GM21737 (cell line): ENCODE measurements around the gene MLC1.

ENCODE experiments used
- ATAC-seq: cut with Tn5 transposase; IDR thresholded peaks from one replicate; pipeline ENCODE4 v1.9.1; 2021; ENCODE audit warnings: mild to moderate bottlenecking, moderate library complexity; ENCODE audit not compliant: unreplicated experiment

MLC1 gene

GRCh38 chr22:50078246-50078645, 7.0 kb downstream of the MLC1 start:
- ATAC-seq: no peak

GRCh38 chr22:50076646-50077535, 8.3 kb downstream of the MLC1 start:
- ATAC-seq: no peak

GRCh38 chr22:50074551-50075530, 10.4 kb downstream of the MLC1 start:
- no peak for ATAC-seq

GRCh38 chr22:50074056-50074455, 11.2 kb downstream of the MLC1 start:
- ATAC-seq: no peak

DNA sequence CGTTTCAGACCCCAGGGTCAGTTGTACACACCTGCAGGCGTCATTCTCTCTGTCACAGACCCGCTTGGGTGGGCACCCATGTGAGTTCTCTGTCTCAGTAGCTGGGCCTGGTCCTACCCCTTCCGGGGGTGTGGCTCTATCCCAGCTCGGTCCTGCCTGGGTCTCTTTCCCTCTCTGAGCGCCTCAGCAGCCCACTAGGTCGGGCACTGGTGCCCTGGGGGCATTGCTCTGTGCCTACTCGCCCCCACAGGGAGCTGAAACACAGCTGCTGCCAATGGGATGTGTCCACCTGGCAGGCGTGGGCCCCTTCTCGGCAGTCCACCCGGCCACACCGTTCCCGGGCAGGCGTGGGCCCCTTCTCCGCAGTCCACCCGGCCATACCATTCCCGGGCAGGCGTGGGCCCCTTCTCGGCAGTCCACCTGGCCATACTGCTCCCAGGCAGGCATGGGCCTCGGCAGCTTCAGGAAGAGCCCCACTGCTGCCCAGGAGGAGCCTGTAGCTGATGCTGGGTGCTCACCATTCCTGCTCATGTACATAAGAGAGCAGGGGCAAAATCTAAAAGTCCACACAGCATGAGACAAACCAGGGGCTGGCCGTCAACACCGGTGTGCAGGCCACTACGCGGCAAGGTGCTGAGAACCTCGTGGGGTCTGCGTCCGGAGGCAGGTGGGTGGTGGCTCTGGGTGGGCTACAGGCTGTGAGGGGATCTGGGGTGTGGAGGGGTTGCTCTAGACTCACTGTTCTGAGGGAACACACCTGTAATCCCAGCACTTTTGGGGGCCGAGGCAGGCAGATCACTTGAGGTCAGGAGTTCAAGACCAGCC, 12.3 kb downstream of the MLC1 start:
- no peak for ATAC-seq

- no peak for ATAC-seq
Observed at GRCh38 chr22:50072167-50072555, 13.1 kb downstream of the MLC1 start.

GRCh38 chr22:50071432-50072166, 13.6 kb downstream of the MLC1 start:
- no peak for ATAC-seq

DNA sequence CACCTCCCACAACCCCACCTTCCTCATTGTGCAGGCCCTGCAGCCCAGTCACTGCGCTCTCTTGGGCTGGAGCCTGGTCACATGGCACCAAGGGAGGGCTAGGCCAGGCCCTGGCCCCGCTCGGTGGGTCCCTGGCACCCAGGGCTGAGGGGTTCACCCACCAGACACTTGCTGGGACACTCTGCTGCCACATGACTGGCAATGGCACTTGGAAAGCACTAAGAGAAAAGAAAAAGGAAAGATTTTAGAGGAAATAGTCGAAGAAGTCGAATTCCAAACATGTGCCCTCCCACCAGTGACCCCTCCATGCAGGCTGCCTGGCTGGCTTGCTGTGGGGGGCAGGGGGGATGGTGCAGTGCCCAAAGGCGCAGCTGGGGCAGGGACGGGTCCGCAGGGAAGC, 14.9 kb downstream of the MLC1 start:
- ATAC-seq: no peak

DNA sequence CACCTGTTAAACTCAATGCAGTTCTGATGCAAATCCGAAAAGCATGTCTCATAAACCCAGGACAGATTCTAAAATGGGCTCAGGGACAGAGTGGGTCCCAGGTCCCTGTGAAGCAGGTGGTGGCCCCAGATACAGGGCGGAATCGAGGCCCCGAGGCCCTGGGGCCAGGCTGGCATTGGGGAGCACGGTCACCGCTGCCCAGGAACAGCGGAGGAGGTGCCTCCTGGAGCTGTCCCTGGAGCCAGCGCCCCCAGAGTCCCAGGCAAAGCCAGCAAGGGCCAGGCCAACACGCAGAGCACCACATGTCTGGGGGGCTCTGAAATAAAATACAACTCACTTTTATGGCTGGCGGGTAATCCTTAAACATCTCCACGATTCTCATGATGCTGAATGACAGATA, 17.1 kb downstream of the MLC1 start:
- no peak for ATAC-seq

DNA sequence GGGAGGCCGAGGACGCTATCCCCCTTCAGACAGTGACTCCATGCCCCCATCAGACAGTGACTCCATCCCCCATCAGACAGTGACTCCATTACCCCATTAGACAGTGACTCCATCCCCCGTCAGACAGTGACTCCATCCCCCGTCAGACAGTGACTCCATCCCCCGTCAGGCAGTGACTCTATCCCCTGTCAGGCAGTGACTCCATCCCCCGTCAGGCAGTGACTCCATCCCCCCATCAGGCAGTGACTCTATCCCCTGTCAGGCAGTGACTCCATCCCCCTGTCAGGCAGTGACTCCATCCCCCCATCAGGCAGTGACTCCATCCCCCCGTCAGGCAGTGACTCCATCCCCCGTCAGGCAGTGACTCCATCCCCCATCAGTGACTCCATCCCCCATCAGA, 18.0 kb downstream of the MLC1 start:
- no peak for ATAC-seq

GRCh38 chr22:50064453-50064852, 20.8 kb downstream of the MLC1 start:
- no peak for ATAC-seq

GRCh38 chr22:50063589-50064393, 21.4 kb downstream of the MLC1 start:
- no peak for ATAC-seq

GRCh38 chr22:50062509-50063135, 22.6 kb downstream of the MLC1 start:
- no peak for ATAC-seq

- no peak for ATAC-seq
Observed at GRCh38 chr22:50061824-50062355, 23.3 kb downstream of the MLC1 start.

- no peak for ATAC-seq
Observed at GRCh38 chr22:50061141-50061823, 23.9 kb downstream of the MLC1 start.

DNA sequence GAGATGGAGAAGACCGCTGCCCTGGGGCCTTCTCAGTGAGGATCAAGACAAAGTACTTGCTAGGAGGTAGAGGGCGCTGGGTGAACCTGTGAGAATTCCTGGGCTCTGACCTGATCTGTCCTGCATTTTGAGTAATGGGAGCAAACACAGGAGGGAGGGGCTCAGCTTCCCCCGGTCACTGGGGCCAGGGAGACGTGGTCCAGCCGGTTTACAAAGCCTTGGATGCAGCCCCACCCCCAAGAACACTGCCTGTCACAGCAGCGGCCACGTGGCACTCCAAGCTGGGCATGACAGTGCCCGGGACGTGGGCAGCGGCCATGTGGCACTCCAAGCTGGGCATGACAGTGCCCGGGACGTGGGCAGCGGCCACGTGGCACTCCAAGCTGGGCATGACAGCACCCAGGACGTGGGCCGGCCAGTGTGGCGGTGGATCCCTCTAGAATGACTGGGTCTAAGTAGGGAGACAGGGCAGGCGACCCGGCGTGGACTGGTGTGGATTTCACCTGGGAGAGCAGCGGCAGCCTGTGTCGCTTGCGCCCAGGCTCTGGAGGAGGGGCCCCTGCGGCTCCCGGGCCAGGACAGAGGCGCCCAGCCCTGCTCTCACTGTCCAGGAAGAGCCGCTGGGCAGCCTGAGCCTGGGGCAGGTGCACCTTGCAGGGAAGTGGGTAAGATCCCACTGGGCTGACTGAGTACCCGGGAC, 24.6 kb downstream of the MLC1 start:
- ATAC-seq: no peak

DNA sequence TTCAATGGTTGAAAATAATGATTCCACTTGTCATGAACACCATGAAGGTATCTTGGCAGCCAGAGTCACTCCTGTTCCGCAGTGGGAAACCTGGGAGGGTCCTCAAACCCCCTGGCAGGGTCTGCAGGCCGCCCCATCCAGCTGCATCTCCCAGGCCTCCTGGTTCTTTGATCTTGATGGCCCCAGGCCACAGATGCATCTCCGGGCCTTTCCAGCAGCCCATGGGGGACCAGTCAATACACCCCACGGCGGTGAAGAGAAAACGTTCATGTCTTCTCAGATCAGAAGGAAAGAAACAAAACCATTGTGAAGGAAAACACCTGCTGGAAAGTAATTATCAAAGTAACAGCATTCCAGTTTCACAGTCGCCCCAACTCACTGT, 25.4 kb downstream of the MLC1 start:
- ATAC-seq: no peak
